HUES6 (cell line): ENCODE data around the gene RAD54L.

Source experiments
- H3K27ac ChIP-seq: 2 replicates; pipeline ENCODE4 v1.7.0; 2013; ENCODE audit warnings: low read depth, mild to moderate bottlenecking, low read length, inconsistent platforms
- H3K27me3 ChIP-seq: 2 replicates; pipeline ENCODE4 v1.6.1; 2013; ENCODE audit warnings: low read length; ENCODE audit not compliant: control insufficient read depth, insufficient read depth
- H3K36me3 ChIP-seq: 2 replicates; pipeline ENCODE4 v1.6.1; 2013; ENCODE audit warnings: low read length; ENCODE audit not compliant: control insufficient read depth, insufficient read depth
- H3K4me1 ChIP-seq: 2 replicates; pipeline ENCODE4 v1.6.1; 2013; ENCODE audit warnings: low read length; ENCODE audit not compliant: control insufficient read depth, insufficient read depth
- H3K4me3 ChIP-seq: 2 replicates; pipeline ENCODE4 v1.5.1; 2013; ENCODE audit warnings: low read depth, low read length
- H3K9ac ChIP-seq: one replicate; pipeline ENCODE4 v1.6.1; 2013; ENCODE audit warnings: mild to moderate bottlenecking, low read length
- H3K9me3 ChIP-seq: 2 replicates; pipeline ENCODE4 v1.6.1; 2013; ENCODE audit warnings: low read depth, low read length; ENCODE audit not compliant: control insufficient read depth, insufficient read depth

Gene RAD54L

GRCh38 chr1:46263146-46263545 is 15.6 kb downstream of the RAD54L start:
- Histone ChIP-seq H3K36me3 (peaks cover 94% of the 10 kb centered on the region), H3K9me3 (no peaks in the 10 kb centered on the region), H3K4me1 (no peaks in the 10 kb centered on the region), H3K27ac (no peak overlapping the region), H3K9ac (no peak overlapping the region), H3K4me3 (no peak overlapping the region), H3K27me3 (no peaks in the 10 kb centered on the region)

DNA sequence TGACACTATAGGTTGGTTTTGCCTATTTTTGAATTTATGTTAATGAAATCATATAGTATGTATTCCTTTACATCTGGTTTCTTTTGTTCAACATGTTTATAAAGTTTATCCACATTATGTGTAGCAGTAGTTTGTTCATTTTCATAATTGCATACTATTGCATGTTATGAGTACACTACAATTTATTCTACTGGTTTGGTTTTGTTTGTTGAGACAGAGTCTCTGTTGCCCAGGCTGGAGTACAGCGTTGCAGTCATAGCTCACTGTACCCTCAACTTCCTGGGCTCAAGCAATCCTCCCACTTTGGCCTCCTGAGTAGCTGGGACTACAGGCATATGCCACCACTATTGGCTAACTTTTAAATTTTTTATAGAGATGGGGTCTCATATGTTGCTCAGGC is 21.0 kb downstream of the RAD54L start:
- peaks cover 100% of the 10 kb centered on the region for H3K36me3 ChIP-seq
- H3K4me1 ChIP-seq: no peaks in the 10 kb centered on the region
- no peak overlapping the region for H3K27ac ChIP-seq
- H3K4me3 ChIP-seq: no peak overlapping the region
- H3K27me3 ChIP-seq: no peaks in the 10 kb centered on the region
- H3K9ac ChIP-seq: no peak overlapping the region
- no peaks in the 10 kb centered on the region for H3K9me3 ChIP-seq

- H3K27me3 ChIP-seq: no peaks in the 10 kb centered on the region
- peaks cover 99% of the 10 kb centered on the region for H3K36me3 ChIP-seq
- H3K4me3 ChIP-seq: no peak overlapping the region
- H3K9me3 ChIP-seq: no peaks in the 10 kb centered on the region
- H3K4me1 ChIP-seq: no peaks in the 10 kb centered on the region
- no peak overlapping the region for H3K9ac ChIP-seq
- no peak overlapping the region for H3K27ac ChIP-seq
These were observed 26.9 kb downstream of the RAD54L start for GRCh38 chr1:46274225-46275029.

GRCh38 chr1:46275030-46275337 is 27.4 kb downstream of the RAD54L start:
- peaks cover 99% of the 10 kb centered on the region for H3K36me3 ChIP-seq
- H3K27me3 ChIP-seq: no peaks in the 10 kb centered on the region
- no peak overlapping the region for H3K27ac ChIP-seq
- H3K9ac ChIP-seq: no peak overlapping the region
- H3K4me1 ChIP-seq: no peaks in the 10 kb centered on the region
- no peak overlapping the region for H3K4me3 ChIP-seq
- no peaks in the 10 kb centered on the region for H3K9me3 ChIP-seq

GRCh38 chr1:46277658-46278373 is 30.3 kb downstream of the RAD54L start:
- no peak overlapping the region for H3K4me3 ChIP-seq
- H3K9me3 ChIP-seq: no peaks in the 10 kb centered on the region
- H3K27me3 ChIP-seq: no peaks in the 10 kb centered on the region
- H3K9ac ChIP-seq: no peak overlapping the region
- H3K36me3 ChIP-seq: peaks cover 96% of the 10 kb centered on the region
- H3K27ac ChIP-seq: no peak overlapping the region
- no peaks in the 10 kb centered on the region for H3K4me1 ChIP-seq

GRCh38 chr1:46278807-46279206 is 31.2 kb downstream of the RAD54L start:
- Histone ChIP-seq H3K4me1 (no peaks in the 10 kb centered on the region), H3K27ac (no peak overlapping the region), H3K36me3 (peaks cover 86% of the 10 kb centered on the region)

DNA sequence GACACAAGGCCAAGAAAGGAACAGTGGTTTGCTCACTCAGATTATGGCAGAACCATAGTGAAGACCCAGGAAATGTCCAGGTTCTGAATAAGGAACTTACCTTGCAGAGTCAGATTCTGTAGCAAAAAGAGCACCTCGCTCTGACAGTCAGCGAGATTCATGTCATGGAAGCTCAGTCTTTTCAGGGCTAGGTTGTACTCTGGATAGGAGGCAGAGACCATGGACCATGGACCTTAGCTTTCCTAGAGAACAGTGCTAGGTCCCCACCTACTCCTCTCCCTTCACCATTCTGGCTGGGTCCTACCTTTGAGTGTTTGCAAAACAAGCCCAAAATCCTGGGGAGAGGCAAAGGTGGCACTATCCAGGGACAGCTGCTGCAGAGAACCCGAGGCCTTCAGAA is 32.5 kb downstream of the RAD54L start:
- H3K9me3 ChIP-seq: no peaks in the 10 kb centered on the region
- no peak overlapping the region for H3K27ac ChIP-seq
- H3K36me3 ChIP-seq: peaks cover 86% of the 10 kb centered on the region
- H3K4me1 ChIP-seq: no peaks in the 10 kb centered on the region; the same call in 1 of the 2 replicates
- H3K9ac ChIP-seq: no peak overlapping the region
- no peak overlapping the region for H3K4me3 ChIP-seq
- no peaks in the 10 kb centered on the region for H3K27me3 ChIP-seq

More at GRCh38 chr1:46278807-46279206, 31.2 kb downstream of the RAD54L start:
- no peak overlapping the region for H3K4me3 ChIP-seq
- H3K9ac ChIP-seq: no peak overlapping the region
- no peaks in the 10 kb centered on the region for H3K27me3 ChIP-seq
- no peaks in the 10 kb centered on the region for H3K9me3 ChIP-seq

DNA sequence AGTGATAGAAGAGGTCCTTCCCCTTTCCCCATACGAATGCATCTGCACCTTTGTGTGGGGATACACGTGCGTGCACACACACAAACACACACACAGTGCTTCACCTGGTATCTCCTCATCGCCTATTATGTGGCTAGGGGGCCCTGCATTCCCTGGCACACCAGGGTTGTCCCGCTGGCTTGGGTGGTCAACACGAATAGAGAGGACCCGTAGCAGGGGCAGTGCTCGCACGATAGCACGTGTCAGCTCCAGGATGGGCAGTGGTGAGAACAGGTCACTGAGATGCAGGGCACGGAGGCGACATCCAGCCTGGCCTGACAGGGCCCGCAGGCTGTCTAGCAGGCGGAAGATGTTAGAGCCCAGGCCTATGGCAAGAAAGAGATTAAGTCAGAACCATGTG is 33.5 kb downstream of the RAD54L start:
- Histone ChIP-seq H3K27ac (no peak overlapping the region), H3K4me1 (peaks cover 5% of the 10 kb centered on the region), H3K4me3 (no peak overlapping the region), H3K36me3 (peaks cover 87% of the 10 kb centered on the region), H3K9me3 (no peaks in the 10 kb centered on the region), H3K9ac (no peak overlapping the region), H3K27me3 (no peaks in the 10 kb centered on the region)

DNA sequence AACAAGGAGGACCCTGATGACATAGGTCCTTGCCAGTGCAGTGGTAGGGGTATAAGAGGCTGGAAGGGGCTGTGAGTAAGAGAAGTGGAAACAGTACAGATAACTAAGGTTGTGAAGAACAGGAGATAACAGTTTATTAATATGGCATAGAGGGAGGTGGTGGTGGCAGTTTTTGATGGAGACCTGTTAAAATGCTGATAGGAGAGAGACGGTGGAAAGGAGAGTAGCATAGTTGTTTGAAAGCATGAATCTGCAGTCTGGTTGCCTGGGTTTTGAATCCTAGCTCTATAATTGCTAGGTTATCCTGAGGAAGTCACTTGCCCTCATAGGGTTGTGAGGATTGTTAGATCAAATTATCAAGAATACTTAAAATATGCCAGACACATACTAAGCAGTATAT is 36.5 kb downstream of the RAD54L start:
- Histone ChIP-seq H3K9ac (no peak overlapping the region), H3K4me3 (no peak overlapping the region), H3K36me3 (peaks cover 75% of the 10 kb centered on the region), H3K27me3 (no peaks in the 10 kb centered on the region), H3K27ac (no peak overlapping the region), H3K4me1 (peaks cover 10% of the 10 kb centered on the region), H3K9me3 (no peaks in the 10 kb centered on the region)

DNA sequence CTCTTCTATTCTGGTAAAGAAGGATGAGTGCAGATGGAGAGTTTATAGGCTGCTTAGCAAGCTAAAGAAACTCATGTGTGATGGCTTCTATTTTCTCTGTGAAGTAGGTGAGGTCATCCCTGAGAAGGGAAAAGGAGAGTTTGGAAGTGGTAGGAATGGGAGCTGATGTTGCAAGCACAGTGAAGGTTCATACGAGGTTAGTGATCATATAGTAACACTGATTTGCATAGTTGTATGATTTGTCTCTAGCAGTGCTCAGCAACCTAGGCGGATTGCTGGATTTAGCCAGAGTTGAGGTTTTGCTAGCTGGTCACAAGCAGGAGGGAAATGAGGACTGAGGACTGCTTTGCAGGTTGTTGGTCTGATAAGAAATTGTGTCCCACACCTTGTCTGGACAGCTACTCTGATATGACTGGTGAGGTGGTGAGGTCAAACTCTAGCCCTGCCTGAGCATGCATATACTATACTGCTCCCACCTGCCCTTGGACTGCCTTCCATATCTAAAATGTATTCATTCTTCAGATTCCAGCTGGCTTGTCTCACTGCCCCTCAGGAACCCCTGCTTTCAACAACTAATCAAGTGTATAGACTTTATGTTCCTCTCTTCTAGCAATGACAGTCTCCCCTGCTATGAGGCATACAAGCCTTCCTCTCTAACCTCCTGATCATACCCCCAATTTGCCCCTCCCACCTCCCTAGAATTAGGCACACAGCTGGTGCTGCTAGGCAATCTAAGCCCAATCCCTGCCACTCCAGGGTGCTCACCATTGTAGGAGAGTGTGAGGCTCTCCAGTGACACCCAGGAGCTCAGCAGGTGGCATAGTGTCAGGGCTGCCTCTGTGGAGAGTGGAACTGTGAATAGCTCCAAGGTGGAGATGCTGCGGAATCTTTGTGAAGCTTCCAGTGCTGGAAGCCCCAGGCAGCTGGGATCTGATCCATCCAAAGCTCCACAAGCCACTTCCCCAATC is 37.3 kb downstream of the RAD54L start:
- Histone ChIP-seq H3K4me3 (no peak overlapping the region), H3K9ac (no peak overlapping the region), H3K27me3 (no peaks in the 10 kb centered on the region), H3K9me3 (no peaks in the 10 kb centered on the region), H3K36me3 (peaks cover 70% of the 10 kb centered on the region), H3K27ac (no peak overlapping the region), H3K4me1 (peaks cover 10% of the 10 kb centered on the region)
